ENCODE results near the gene RIC1. TPM values are rescaled to one million over a fixed set of nuclear protein-coding genes. Genes with fewer than 3 reads are reported as not detected.

Gene RIC1
- total and polyA plus RNA-seq, 2 experiments from 2014 or later, result 9.7 to 33.7 TPM

DNA sequence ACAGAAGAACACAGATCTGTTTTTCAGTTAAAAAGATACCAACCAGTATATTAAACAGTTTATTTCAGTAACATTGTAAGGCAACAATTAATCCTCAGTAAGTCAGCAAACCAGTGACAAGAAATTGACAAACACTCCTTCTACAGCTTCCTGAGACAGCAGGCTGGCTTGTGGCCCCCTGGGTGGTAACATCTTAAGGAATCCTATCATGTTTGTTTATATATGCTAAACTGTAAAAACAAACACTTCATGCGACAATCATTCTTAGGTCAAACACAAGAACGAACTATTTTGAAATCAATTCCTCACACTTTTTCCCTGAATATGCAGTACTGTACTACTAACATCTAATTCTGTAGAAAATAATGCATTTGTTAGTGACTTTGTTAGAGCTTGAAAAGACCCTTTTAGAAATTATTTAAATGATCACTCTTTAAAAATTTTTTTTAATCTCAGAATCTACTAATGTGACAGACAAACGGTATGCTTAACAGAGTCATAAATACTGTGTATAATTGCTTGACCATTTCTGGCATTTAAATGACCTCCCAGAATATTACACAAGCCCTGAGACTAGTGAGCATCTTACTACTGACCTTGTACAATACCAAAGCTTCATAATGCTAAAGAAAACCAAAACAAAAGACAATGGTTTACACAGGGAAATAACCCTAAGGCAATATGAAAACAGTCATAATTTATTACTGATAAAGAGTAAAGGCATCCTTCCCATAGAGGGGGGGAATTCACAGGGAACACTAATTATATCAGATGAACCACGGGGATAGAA, 155.8 kb downstream of the RIC1 start:
- Histone ChIP-seq H3K36me3 (peaks cover 3% of the 10 kb centered on the region), H3K4me1 (ENCODE audit: low read depth) (no peaks in the 10 kb centered on the region), H3K27me3 (no peaks in the 10 kb centered on the region), H3K27ac (no peak overlapping the region), H3K9me3 (ENCODE audit: low read depth) (no peaks in the 10 kb centered on the region), H3K4me3 (no peak overlapping the region)
- no peak for DNase-seq (ENCODE audit: low read depth in 1 of 2, low spot score in 1 of 2)
- TF ChIP-seq, protein P1, sequence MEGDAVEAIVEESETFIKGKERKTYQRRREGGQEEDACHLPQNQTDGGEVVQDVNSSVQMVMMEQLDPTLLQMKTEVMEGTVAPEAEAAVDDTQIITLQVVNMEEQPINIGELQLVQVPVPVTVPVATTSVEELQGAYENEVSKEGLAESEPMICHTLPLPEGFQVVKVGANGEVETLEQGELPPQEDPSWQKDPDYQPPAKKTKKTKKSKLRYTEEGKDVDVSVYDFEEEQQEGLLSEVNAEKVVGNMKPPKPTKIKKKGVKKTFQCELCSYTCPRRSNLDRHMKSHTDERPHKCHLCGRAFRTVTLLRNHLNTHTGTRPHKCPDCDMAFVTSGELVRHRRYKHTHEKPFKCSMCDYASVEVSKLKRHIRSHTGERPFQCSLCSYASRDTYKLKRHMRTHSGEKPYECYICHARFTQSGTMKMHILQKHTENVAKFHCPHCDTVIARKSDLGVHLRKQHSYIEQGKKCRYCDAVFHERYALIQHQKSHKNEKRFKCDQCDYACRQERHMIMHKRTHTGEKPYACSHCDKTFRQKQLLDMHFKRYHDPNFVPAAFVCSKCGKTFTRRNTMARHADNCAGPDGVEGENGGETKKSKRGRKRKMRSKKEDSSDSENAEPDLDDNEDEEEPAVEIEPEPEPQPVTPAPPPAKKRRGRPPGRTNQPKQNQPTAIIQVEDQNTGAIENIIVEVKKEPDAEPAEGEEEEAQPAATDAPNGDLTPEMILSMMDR (IDR thresholded peaks at IDR 0.05; ENCODE audit: low read depth, low read length), result no peak

DNA sequence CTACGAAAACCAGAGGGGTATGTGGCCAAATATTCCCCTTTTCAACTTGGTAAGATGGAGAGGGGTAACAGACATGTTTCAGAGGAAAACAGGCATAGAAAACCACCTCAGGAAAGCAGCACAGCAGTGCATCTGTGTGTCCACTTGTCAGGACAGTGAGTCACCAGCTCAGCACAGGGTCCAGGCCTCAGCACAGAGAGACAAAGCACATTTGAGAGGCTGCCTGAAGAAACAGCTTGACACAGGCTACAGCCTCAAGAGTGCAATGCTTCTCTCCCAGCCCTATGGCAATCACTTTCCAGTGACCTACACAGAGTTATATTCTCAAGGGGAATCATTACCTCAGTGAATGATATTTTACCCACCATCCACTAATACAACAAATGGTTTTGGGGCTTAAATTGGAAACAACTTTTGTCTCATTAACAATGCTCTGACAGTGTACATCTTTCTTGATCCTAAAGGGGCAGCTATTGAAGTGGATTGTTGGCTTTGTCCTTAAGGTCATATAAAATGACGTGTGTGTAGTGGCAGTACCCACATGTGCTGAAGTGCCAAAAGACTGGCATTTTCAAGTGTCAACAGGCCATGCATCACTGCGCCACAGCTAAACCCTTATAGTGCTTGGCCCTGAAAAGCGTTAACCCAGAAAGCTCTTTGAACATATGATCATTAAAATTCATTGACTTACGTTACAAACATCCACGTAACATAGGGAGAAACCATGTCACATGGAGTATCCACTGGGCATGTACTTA, 157.6 kb downstream of the RIC1 start:
- DNase-seq (ENCODE audit: low read depth in 1 of 2, low spot score in 1 of 2), result no peak
- peaks cover 2% of the 10 kb centered on the region for H3K4me1 ChIP-seq (ENCODE audit: low read depth)
- TF ChIP-seq, protein P1 (IDR thresholded peaks at IDR 0.05; ENCODE audit: low read depth, low read length), result no peak
- no peaks in the 10 kb centered on the region for H3K9me3 ChIP-seq (ENCODE audit: low read depth)
- H3K27me3 ChIP-seq, result no peaks in the 10 kb centered on the region
- no peak overlapping the region for H3K4me3 ChIP-seq
- peak overlapping the region; percentile 27 for H3K27ac ChIP-seq
- H3K36me3 ChIP-seq, result peaks cover 8% of the 10 kb centered on the region

DNA sequence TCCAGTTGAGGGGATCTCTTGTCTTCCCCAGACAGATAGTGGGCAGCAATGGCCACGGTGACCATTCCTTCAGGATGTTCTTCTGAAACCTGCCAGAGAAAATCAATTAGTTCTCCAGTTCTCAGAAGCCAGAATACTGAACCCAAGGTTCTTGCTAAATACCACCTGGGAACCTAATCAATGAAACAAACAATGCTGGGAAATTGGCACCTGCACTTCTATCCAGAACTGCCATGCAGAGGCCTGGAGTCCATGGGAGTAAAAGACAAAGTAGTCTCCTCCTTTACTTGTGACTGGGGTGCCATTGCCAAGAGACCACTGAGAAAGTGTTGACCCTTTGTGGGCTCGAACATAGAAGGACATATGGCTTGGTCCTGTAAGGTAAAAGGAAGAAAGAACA, 158.3 kb downstream of the RIC1 start:
- Histone ChIP-seq H3K36me3 (peaks cover 10% of the 10 kb centered on the region), H3K27me3 (no peaks in the 10 kb centered on the region), H3K4me3 (no peak overlapping the region), H3K4me1 (ENCODE audit: low read depth) (peaks cover 5% of the 10 kb centered on the region), H3K9me3 (ENCODE audit: low read depth) (no peaks in the 10 kb centered on the region), H3K27ac (no peak overlapping the region)
- TF ChIP-seq, protein P1 (IDR thresholded peaks at IDR 0.05; ENCODE audit: low read depth, low read length), result no peak
- no peak for DNase-seq (ENCODE audit: low read depth in 1 of 2, low spot score in 1 of 2)

DNA sequence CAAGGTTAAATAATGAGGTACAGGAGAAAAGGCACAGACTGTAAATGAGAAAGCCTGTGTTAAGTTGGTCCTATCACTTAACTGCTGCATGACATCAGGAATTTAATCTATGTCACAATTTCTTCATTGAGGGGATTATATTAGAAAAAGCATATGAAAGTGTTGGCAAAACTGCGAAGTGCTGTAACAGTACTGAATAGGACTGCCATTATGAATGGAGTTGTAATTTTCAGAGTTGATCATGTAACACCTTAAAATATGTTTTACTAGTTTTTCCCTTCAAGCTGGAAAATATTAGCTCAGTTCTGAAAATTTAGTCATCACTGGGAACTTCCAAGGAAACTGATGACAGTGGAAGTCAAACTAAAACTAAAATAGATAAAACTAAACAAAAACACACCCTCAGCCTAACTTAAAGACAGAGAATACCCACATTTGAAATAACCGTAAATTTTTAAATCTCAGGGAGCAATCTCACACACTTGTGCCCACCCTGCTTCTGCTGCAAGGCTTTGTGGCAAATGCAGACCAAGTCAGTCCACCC, 158.9 kb downstream of the RIC1 start:
- Histone ChIP-seq H3K27me3 (no peaks in the 10 kb centered on the region), H3K9me3 (ENCODE audit: low read depth) (no peaks in the 10 kb centered on the region), H3K4me3 (no peak overlapping the region), H3K27ac (no peak overlapping the region), H3K4me1 (ENCODE audit: low read depth) (peaks cover 5% of the 10 kb centered on the region), H3K36me3 (peaks cover 11% of the 10 kb centered on the region)
- DNase-seq (ENCODE audit: low read depth in 1 of 2, low spot score in 1 of 2), result no peak
- TF ChIP-seq, protein P1 (IDR thresholded peaks at IDR 0.05; ENCODE audit: low read depth, low read length), result no peak

DNA sequence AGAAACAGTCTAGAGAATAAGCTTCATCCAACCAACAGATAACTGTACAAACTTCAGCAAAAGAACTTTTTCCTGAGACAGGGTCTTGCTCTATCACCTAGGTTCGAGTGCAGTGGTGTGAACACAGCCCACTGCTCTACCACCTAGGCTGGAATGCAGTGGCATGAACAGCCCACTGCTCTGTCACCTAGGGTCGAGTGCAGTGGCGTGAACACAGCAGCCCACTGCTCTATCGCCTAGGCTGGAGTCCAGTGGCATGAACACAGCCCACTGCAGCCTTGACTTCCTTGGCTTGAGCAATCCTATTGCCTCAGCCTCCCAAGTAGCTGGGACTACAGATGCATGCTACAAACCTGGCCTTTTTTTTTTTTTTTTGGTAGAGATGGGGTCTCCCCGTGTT, 160.6 kb downstream of the RIC1 start:
- TF ChIP-seq, protein P1 (IDR thresholded peaks at IDR 0.05; ENCODE audit: low read depth, low read length), result no peak
- no peaks in the 10 kb centered on the region for H3K9me3 ChIP-seq (ENCODE audit: low read depth)
- no peaks in the 10 kb centered on the region for H3K27me3 ChIP-seq
- no peak for DNase-seq (ENCODE audit: low read depth in 1 of 2, low spot score in 1 of 2)
- no peak overlapping the region for H3K27ac ChIP-seq
- no peak overlapping the region for H3K4me3 ChIP-seq
- peaks cover 11% of the 10 kb centered on the region for H3K36me3 ChIP-seq
- H3K4me1 ChIP-seq (ENCODE audit: low read depth), result peaks cover 5% of the 10 kb centered on the region

Data from cardiac muscle cell (in vitro differentiated cells and primary cell).